ENCODE measurements around the gene PARD3B.
"Not testable (repeated sequence)": the region's sequence is repeated elsewhere in the genome, so short reads cannot be mapped to it uniquely, and the experiment has no call there.

Gene PARD3B

GRCh38 chr2:205210494-205210893 is 665.2 kb downstream of the PARD3B start:
- DNase-seq (ENCODE audit: insufficient read length, low spot score) (no peak), FAIRE-seq (no peak)

GRCh38 chr2:205212357-205212756 is 667.1 kb downstream of the PARD3B start:
- no peak for DNase-seq (ENCODE audit: insufficient read length, low spot score)
- FAIRE-seq, result no peak

GRCh38 chr2:205216092-205216491 is 670.8 kb downstream of the PARD3B start:
- no peak for FAIRE-seq
- DNase-seq (ENCODE audit: insufficient read length, low spot score), result no peak

GRCh38 chr2:205216580-205216979 is 671.3 kb downstream of the PARD3B start:
- no peak for DNase-seq (ENCODE audit: insufficient read length, low spot score)
- FAIRE-seq, result no peak

GRCh38 chr2:205217004-205217403 is 671.7 kb downstream of the PARD3B start:
- DNase-seq (ENCODE audit: insufficient read length, low spot score) (no peak), FAIRE-seq (no peak)

- DNase-seq (ENCODE audit: insufficient read length, low spot score) (no peak), FAIRE-seq (no peak)
These were observed 672.8 kb downstream of the PARD3B start for GRCh38 chr2:205218056-205218455.

- FAIRE-seq; DNase-seq (ENCODE audit: insufficient read length, low spot score): not testable (repeated sequence)
These were observed 673.5 kb downstream of the PARD3B start for GRCh38 chr2:205218816-205219215.

- FAIRE-seq (no peak), DNase-seq (ENCODE audit: insufficient read length, low spot score) (no peak)
These were observed 675.3 kb downstream of the PARD3B start for GRCh38 chr2:205220559-205220958.

GRCh38 chr2:205232086-205232485 is 686.8 kb downstream of the PARD3B start:
- DNase-seq (ENCODE audit: insufficient read length, low spot score) (no peak), FAIRE-seq (no peak)

GRCh38 chr2:205235434-205235833 is 690.2 kb downstream of the PARD3B start:
- DNase-seq (ENCODE audit: insufficient read length, low spot score) (no peak), FAIRE-seq (no peak)

- no peak for DNase-seq (ENCODE audit: insufficient read length, low spot score)
- FAIRE-seq, result no peak
These were observed 692.2 kb downstream of the PARD3B start for GRCh38 chr2:205237524-205237923.

GRCh38 chr2:205245001-205245400 is 699.7 kb downstream of the PARD3B start:
- no peak for FAIRE-seq
- DNase-seq (ENCODE audit: insufficient read length, low spot score), result no peak

- DNase-seq (ENCODE audit: insufficient read length, low spot score) (no peak), FAIRE-seq (no peak)
These were observed 700.4 kb downstream of the PARD3B start for GRCh38 chr2:205245652-205246051.

GRCh38 chr2:205259121-205259520 is 713.8 kb downstream of the PARD3B start:
- DNase-seq (ENCODE audit: insufficient read length, low spot score), result no peak
- FAIRE-seq, result no peak

- FAIRE-seq, result no peak
- DNase-seq (ENCODE audit: insufficient read length, low spot score), result no peak
These were observed 716.3 kb downstream of the PARD3B start for GRCh38 chr2:205261516-205262020.

GRCh38 chr2:205267323-205267722 is 722.0 kb downstream of the PARD3B start:
- FAIRE-seq (no peak), DNase-seq (ENCODE audit: insufficient read length, low spot score) (no peak)

- DNase-seq (ENCODE audit: insufficient read length, low spot score), result no peak
- FAIRE-seq, result no peak
These were observed 725.4 kb downstream of the PARD3B start for GRCh38 chr2:205270689-205271088.

- DNase-seq (ENCODE audit: insufficient read length, low spot score) (no peak), FAIRE-seq (no peak)
These were observed 727.9 kb downstream of the PARD3B start for GRCh38 chr2:205273148-205273547.

- DNase-seq (ENCODE audit: insufficient read length, low spot score), result no peak
- no peak for FAIRE-seq
These were observed 728.4 kb downstream of the PARD3B start for GRCh38 chr2:205273627-205274026.

GRCh38 chr2:205274801-205275200 is 729.5 kb downstream of the PARD3B start:
- FAIRE-seq (no peak), DNase-seq (ENCODE audit: insufficient read length, low spot score) (no peak)

GRCh38 chr2:205276116-205276777 is 731.0 kb downstream of the PARD3B start:
- FAIRE-seq, result no peak
- DNase-seq (ENCODE audit: insufficient read length, low spot score), result no peak

- no peak for DNase-seq (ENCODE audit: insufficient read length, low spot score)
These were observed 735.4 kb downstream of the PARD3B start for GRCh38 chr2:205280596-205281236.

More at GRCh38 chr2:205280596-205281236, 735.4 kb downstream of the PARD3B start:
- FAIRE-seq, result no peak
